B cell (primary cell): ENCODE results near the gene SORT1.

ENCODE experiments used
- CTCF ChIP-seq: fragments of 200-600 bp; IDR thresholded peaks from one replicate; pipeline ENCODE4 v1.8.0; 2022; ENCODE audit warnings: antibody characterized with exemption, mild to moderate bottlenecking
- EZH2 ChIP-seq: IDR thresholded peaks from 2 replicates; pipeline ENCODE4 v1.6.1; 2012; ENCODE audit warnings: borderline replicate concordance, low read depth, mild to moderate bottlenecking, moderate library complexity, low read length; ENCODE audit not compliant: insufficient read depth, poor library complexity, severe bottlenecking

- no peak for TF ChIP-seq CTCF
- no peak for TF ChIP-seq EZH2
These were observed 59.6 kb downstream of the SORT1 start for GRCh38 chr1:109338091-109338490.
